Articular chondrocyte of knee joint (primary cell): ENCODE results near the gene IL13RA2. TPM values are rescaled to one million over a fixed set of nuclear protein-coding genes. Genes with fewer than 3 reads are reported as not detected.

ENCODE experiments used
- small RNA-seq: library from RNA; depleted of rRNA; stranded (forward); fragments of <200 nt; gene quantifications from one replicate; pipeline ENCODE3, GENCODE V24; 2012
- total RNA-seq: library from RNA; depleted of rRNA; stranded (reverse); fragments of >200 nt; gene quantifications from 2 replicates; pipeline ENCODE4 v1.2.3, GENCODE V29; 2012

The IL13RA2 gene, protein sequence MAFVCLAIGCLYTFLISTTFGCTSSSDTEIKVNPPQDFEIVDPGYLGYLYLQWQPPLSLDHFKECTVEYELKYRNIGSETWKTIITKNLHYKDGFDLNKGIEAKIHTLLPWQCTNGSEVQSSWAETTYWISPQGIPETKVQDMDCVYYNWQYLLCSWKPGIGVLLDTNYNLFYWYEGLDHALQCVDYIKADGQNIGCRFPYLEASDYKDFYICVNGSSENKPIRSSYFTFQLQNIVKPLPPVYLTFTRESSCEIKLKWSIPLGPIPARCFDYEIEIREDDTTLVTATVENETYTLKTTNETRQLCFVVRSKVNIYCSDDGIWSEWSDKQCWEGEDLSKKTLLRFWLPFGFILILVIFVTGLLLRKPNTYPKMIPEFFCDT
- 11.9 and 20.0 TPM in 2 replicates for total RNA-seq

GRCh38 chrX:115017455-115017854, at the start of gene IL13RA2:
IL13RA2 (minus strand) TSS chrX:115017616; CDS start chrX:115017269, 347 bp downstream.

Small RNA genes lying within 50 kb of the gene (small RNA-seq; reads per million reads assigned to genes)
- gene RNU6-648P = not detected

Other genes with a start within 250 kb of the IL13RA2 start
- not detected in 2 replicates for gene RBMXL3, start 171.8 kb upstream of the IL13RA2 start, total RNA-seq
- gene LRCH2, start 216.5 kb upstream of the IL13RA2 start, total RNA-seq = 2.0 and 2.5 TPM in 2 replicates